Measurements from ENCODE around the gene SNTB2.

DNA sequence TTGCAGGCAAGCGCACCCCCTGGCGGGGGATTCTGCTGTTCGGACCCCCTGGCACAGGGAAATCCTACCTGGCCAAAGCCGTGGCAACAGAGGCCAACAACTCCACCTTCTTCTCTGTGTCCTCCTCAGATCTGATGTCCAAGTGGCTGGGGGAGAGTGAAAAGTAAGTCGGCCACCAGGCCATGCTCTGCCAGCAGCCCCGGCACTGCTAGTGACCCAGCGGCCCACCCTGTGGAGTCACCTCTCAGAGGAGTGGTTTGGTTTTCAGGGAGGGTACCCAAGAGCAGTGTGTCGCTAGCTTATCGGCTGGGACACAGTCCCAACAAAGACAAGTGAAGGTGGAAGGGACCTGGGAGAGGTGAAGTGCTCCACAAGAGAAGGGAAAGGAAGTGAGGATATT lies 132.4 kb downstream of the SNTB2 start:
- no peak for TF ChIP-seq POLR2A (IDR thresholded peaks at IDR 0.05)
- TF ChIP-seq, protein P1, sequence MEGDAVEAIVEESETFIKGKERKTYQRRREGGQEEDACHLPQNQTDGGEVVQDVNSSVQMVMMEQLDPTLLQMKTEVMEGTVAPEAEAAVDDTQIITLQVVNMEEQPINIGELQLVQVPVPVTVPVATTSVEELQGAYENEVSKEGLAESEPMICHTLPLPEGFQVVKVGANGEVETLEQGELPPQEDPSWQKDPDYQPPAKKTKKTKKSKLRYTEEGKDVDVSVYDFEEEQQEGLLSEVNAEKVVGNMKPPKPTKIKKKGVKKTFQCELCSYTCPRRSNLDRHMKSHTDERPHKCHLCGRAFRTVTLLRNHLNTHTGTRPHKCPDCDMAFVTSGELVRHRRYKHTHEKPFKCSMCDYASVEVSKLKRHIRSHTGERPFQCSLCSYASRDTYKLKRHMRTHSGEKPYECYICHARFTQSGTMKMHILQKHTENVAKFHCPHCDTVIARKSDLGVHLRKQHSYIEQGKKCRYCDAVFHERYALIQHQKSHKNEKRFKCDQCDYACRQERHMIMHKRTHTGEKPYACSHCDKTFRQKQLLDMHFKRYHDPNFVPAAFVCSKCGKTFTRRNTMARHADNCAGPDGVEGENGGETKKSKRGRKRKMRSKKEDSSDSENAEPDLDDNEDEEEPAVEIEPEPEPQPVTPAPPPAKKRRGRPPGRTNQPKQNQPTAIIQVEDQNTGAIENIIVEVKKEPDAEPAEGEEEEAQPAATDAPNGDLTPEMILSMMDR (IDR thresholded peaks at IDR 0.05): no peak
